WERI-Rb-1 (cell line): ENCODE data around the gene CMIP.
A peak's percentile ranks its signal among the peaks of the same experiment; 100 is the strongest.

Experiments
- DNase-seq: peaks from one replicate; pipeline ENCODE4 v3.0.0-alpha.2; 2020
- H3K27ac ChIP-seq: fragments of 250-450 bp; sonication (Bioruptor Pico); 2 replicates; pipeline ENCODE4 v1.5.1; 2020; ENCODE audit warnings: mild to moderate bottlenecking, moderate library complexity
- H3K27me3 ChIP-seq: fragments of 250-450 bp; sonication (Bioruptor Pico); 2 replicates; pipeline ENCODE4 v1.5.1; 2021; ENCODE audit warnings: mild to moderate bottlenecking, low read depth, moderate library complexity; ENCODE audit not compliant: insufficient read depth, severe bottlenecking
- H3K36me3 ChIP-seq: fragments of 250-450 bp; sonication (Bioruptor Pico); 2 replicates; pipeline ENCODE4 v1.5.1; 2020; ENCODE audit warnings: mild to moderate bottlenecking, moderate library complexity
- H3K4me3 ChIP-seq: 2 replicates; pipeline ENCODE4 v1.5.1; 2011; ENCODE audit warnings: low read depth, mild to moderate bottlenecking, control low read depth, low read length
- H3K9me3 ChIP-seq: fragments of 250-450 bp; sonication (Bioruptor Pico); 2 replicates; pipeline ENCODE4 v1.5.1; 2021; ENCODE audit warnings: mild to moderate bottlenecking, moderate library complexity; ENCODE audit not compliant: severe bottlenecking
- TF ChIP-seq, protein P1 (sequence below): IDR thresholded peaks from 2 replicates; pipeline ENCODE4 v1.5.1; 2011; ENCODE audit warnings: low read depth, mild to moderate bottlenecking, control low read depth, inconsistent platforms, low read length

CMIP gene

GRCh38 chr16:81578076-81578475 lies 133.5 kb downstream of the CMIP start:
- H3K27me3 ChIP-seq: no peaks in the 10 kb centered on the region
- no peak overlapping the region for H3K4me3 ChIP-seq
- no peaks in the 10 kb centered on the region for H3K36me3 ChIP-seq
- no peak overlapping the region for H3K27ac ChIP-seq
- H3K9me3 ChIP-seq: no peaks in the 10 kb centered on the region
- TF ChIP-seq, protein P1, sequence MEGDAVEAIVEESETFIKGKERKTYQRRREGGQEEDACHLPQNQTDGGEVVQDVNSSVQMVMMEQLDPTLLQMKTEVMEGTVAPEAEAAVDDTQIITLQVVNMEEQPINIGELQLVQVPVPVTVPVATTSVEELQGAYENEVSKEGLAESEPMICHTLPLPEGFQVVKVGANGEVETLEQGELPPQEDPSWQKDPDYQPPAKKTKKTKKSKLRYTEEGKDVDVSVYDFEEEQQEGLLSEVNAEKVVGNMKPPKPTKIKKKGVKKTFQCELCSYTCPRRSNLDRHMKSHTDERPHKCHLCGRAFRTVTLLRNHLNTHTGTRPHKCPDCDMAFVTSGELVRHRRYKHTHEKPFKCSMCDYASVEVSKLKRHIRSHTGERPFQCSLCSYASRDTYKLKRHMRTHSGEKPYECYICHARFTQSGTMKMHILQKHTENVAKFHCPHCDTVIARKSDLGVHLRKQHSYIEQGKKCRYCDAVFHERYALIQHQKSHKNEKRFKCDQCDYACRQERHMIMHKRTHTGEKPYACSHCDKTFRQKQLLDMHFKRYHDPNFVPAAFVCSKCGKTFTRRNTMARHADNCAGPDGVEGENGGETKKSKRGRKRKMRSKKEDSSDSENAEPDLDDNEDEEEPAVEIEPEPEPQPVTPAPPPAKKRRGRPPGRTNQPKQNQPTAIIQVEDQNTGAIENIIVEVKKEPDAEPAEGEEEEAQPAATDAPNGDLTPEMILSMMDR: no peak
- DNase-seq: no peak

DNA sequence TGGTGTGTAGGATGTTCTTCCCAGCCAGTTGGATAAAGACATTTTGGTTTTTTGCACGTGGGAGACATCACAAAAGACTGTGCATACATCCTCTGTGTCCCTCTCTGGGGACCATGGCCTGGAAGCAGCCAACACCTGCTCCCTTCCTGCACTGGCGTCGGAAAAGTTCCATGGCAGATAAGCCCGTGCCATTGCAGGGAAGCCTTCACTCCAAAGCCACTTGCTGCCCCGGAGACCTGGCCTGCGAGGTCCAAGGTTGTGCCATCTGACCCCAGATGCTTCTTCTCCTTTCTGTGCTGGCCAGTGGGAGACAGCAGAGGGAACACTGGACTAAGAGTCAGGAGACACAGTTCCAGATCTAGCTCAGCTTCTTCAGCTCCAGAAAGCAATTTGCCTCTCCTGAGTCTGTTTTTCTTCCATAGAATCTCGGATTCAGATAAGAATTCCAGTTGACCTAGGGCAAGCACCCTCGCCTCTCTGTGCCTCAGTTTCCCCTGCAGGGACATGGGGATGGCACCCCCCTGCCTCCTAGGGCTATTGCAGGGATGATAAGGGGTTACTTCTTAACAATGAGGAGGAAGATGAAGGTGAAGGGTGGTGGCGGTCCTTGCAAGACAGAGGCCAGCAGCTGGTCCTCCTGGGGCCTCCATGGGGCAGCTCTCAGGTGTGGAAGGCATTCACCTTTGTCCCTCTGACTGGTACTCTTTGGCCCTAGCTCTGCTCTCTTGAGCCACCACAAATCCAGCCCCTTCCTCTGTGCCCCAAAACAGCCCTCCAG lies 134.2 kb downstream of the CMIP start:
- Histone ChIP-seq H3K9me3 (no peaks in the 10 kb centered on the region), H3K27ac (no peak overlapping the region), H3K27me3 (no peaks in the 10 kb centered on the region), H3K36me3 (no peaks in the 10 kb centered on the region), H3K4me3 (no peak overlapping the region)
- TF ChIP-seq, protein P1: no peak
- DNase-seq: no peak

DNA sequence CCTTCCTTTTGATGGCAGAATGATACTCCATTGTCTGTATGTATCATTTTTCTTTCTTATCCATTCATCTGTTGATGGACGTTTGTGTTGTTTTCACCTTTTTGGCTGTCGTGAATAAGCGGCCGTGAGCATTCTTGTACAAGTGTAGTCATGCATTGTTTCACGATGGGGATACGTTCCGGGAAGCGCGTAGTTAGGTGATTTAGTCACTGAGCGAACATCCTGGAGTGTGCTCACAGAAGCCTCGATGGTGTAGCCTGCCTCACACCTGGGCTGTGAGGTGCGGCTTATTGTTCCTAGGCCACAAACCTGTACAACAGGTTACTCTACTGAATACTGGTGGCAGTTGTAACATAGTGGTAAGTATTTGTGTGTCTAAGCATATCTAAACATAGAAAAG lies 136.5 kb downstream of the CMIP start:
- Histone ChIP-seq H3K9me3 (no peaks in the 10 kb centered on the region), H3K4me3 (no peak overlapping the region), H3K36me3 (no peaks in the 10 kb centered on the region), H3K27me3 (no peaks in the 10 kb centered on the region), H3K27ac (no peak overlapping the region)
- no peak for DNase-seq
- TF ChIP-seq, protein P1: no peak

GRCh38 chr16:81582655-81583441 lies 138.2 kb downstream of the CMIP start:
- TF ChIP-seq, protein P1: peak; percentile 31; the same call in 1 of the 2 replicates
- Histone ChIP-seq H3K27me3 (no peaks in the 10 kb centered on the region), H3K27ac (no peak overlapping the region), H3K9me3 (no peaks in the 10 kb centered on the region), H3K4me3 (no peak overlapping the region), H3K36me3 (no peaks in the 10 kb centered on the region)
- DNase-seq: no peak

- TF ChIP-seq, protein P1: no peak
Measured at GRCh38 chr16:81583893-81584631, 139.5 kb downstream of the CMIP start.

More at GRCh38 chr16:81583893-81584631, 139.5 kb downstream of the CMIP start:
- no peaks in the 10 kb centered on the region for H3K9me3 ChIP-seq
- no peak for DNase-seq
- no peak overlapping the region for H3K27ac ChIP-seq
- H3K27me3 ChIP-seq: no peaks in the 10 kb centered on the region
- H3K36me3 ChIP-seq: no peaks in the 10 kb centered on the region
- no peak overlapping the region for H3K4me3 ChIP-seq
